PC-3 (cell line): Measurements from ENCODE around the gene C19orf12.

Experiments
- EZH2 ChIP-seq: fragments of 300-600 bp; sonication (generic); IDR thresholded peaks from one replicate; pipeline ENCODE4 v1.6.1; 2017; ENCODE audit warnings: antibody characterized with exemption, mild to moderate bottlenecking, low read length; ENCODE audit not compliant: unreplicated experiment
- TF ChIP-seq, protein P1 (sequence below): fragments of 300-600 bp; sonication (generic); conservative IDR thresholded peaks from 2 replicates; pipeline ENCODE4 v1.5.1; 2017; ENCODE audit warnings: antibody characterized with exemption, low read depth, mild to moderate bottlenecking, low read length

DNA sequence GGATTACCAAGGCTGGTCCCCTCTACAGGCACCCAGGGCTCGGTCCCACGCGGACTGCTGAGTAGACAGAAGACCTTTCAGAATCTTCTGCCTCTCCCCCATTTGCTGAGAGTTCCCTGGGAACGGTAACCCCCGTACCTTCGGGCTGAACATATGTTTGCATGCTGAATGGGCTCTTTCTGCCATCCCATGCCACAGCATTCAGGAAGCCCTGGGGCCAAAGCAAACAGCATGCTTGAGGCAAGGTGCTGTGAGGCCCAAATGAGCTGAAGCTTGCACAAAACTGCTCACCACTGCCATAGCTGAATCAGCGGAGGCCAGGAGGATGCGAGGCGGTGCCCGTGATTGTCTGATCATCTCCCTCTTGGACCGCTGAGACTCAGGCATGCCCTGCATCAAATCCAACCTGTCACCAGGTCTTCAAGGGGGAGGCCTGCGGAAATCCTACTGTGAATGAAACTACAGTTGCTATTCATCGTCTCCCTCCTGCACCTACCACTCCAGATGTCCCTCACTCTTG, 16.3 kb upstream of the C19orf12 start:
- TF ChIP-seq, protein P1, sequence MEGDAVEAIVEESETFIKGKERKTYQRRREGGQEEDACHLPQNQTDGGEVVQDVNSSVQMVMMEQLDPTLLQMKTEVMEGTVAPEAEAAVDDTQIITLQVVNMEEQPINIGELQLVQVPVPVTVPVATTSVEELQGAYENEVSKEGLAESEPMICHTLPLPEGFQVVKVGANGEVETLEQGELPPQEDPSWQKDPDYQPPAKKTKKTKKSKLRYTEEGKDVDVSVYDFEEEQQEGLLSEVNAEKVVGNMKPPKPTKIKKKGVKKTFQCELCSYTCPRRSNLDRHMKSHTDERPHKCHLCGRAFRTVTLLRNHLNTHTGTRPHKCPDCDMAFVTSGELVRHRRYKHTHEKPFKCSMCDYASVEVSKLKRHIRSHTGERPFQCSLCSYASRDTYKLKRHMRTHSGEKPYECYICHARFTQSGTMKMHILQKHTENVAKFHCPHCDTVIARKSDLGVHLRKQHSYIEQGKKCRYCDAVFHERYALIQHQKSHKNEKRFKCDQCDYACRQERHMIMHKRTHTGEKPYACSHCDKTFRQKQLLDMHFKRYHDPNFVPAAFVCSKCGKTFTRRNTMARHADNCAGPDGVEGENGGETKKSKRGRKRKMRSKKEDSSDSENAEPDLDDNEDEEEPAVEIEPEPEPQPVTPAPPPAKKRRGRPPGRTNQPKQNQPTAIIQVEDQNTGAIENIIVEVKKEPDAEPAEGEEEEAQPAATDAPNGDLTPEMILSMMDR: no peak
- no peak for TF ChIP-seq EZH2
